ENCODE results near the gene BPGM. TPM values are rescaled to one million over a fixed set of nuclear protein-coding genes. Genes with fewer than 3 reads are reported as not detected.

BPGM gene
- total and polyA plus RNA-seq, 9 of the 15 experiments (the other 6 are each of a cell fraction or from before 2014, with no cell fraction given): 14.1 to 46.1 (median 21.2) TPM

GRCh38 chr7:134684165-134684564, 37.5 kb downstream of the BPGM start (continued):
- TF ChIP-seq LCOR (CRISPR knock-in tag; IDR thresholded peaks at IDR 0.05): no peak
- no peak for TF ChIP-seq ZNF184 (CRISPR knock-in tag; IDR thresholded peaks at IDR 0.05)
- TF ChIP-seq CHD4 (IDR thresholded peaks at IDR 0.05; ENCODE audit: insufficient read depth, insufficient replicate concordance, low read depth, low read length, poor library complexity, severe bottlenecking): no peak
- no peak for TF ChIP-seq CREB5 (CRISPR knock-in tag; IDR thresholded peaks at IDR 0.05)
- TF ChIP-seq ZNF77 (CRISPR knock-in tag; IDR thresholded peaks at IDR 0.05): no peak
- no peak for TF ChIP-seq SRF (CRISPR knock-in tag; IDR thresholded peaks at IDR 0.05)
- no peak for TF ChIP-seq MCM2 (IDR thresholded peaks at IDR 0.05; ENCODE audit: low read depth)
- TF ChIP-seq HIVEP1 (CRISPR knock-in tag; IDR thresholded peaks at IDR 0.05): no peak
- no peak for TF ChIP-seq ZNF143 (CRISPR knock-in tag; IDR thresholded peaks at IDR 0.05)
- TF ChIP-seq HOMEZ (CRISPR knock-in tag; IDR thresholded peaks at IDR 0.05): no peak

Measured in K562 (cell line).